HepG2 (cell line): ENCODE measurements around the gene MYCBP2. TPM values are rescaled to one million over a fixed set of nuclear protein-coding genes. Genes with fewer than 3 reads are reported as not detected.

ENCODE experiments used
- AGO2 ChIP-seq: fragments of 200-400 bp; formaldehyde crosslinking; optimal IDR thresholded peaks from 2 replicates; pipeline ENCODE3; 2017; ENCODE audit warnings: mild to moderate bottlenecking, low read depth, low read length, moderate library complexity
- EZH2 ChIP-seq: conservative IDR thresholded peaks from 2 replicates; pipeline ENCODE4 v1.6.1; 2012; ENCODE audit warnings: mild to moderate bottlenecking, low read depth, low read length, moderate library complexity
- HOXD1 ChIP-seq: sonication (generic); formaldehyde crosslinking; IDR thresholded peaks from 2 replicates; pipeline ENCODE4 v1.5.0; 2020; ENCODE audit warnings: missing genetic modification reagents
- JUN ChIP-seq: sonication (generic); formaldehyde crosslinking; IDR thresholded peaks from 2 replicates; pipeline ENCODE4 v1.4.0; 2020; ENCODE audit warnings: mild to moderate bottlenecking, missing genetic modification reagents
- KLF6 ChIP-seq: IDR thresholded peaks from 2 replicates; pipeline ENCODE4 v1.8.0; 2016; ENCODE audit warnings: missing biosample characterization, missing genetic modification reagents
- MBD4 ChIP-seq: IDR thresholded peaks from 2 replicates; pipeline ENCODE4 v1.6.1; 2012; ENCODE audit warnings: low read length, inconsistent platforms, borderline replicate concordance
- MXD4 ChIP-seq: IDR thresholded peaks from 2 replicates; pipeline ENCODE4 v1.6.1; 2016; ENCODE audit warnings: mild to moderate bottlenecking, missing biosample characterization, missing genetic modification reagents
- NAIF1 ChIP-seq: sonication (generic); formaldehyde crosslinking; IDR thresholded peaks from 2 replicates; pipeline ENCODE4 v1.5.0; 2020; ENCODE audit warnings: mild to moderate bottlenecking, missing genetic modification reagents, borderline replicate concordance
- NFYC ChIP-seq: IDR thresholded peaks from 2 replicates; pipeline ENCODE4 v1.6.1; 2016; ENCODE audit warnings: missing genetic modification reagents, missing compliant biosample characterization
- RORA ChIP-seq: sonication (generic); formaldehyde crosslinking; IDR thresholded peaks from 2 replicates; pipeline ENCODE4 v1.5.0; 2020; ENCODE audit warnings: mild to moderate bottlenecking, missing genetic modification reagents, moderate library complexity
- RXRA ChIP-seq: sonication (generic); formaldehyde crosslinking; IDR thresholded peaks from 2 replicates; pipeline ENCODE4 v1.5.1; 2020; ENCODE audit warnings: missing genetic modification reagents
- SALL1 ChIP-seq: sonication (generic); formaldehyde crosslinking; IDR thresholded peaks from 2 replicates; pipeline ENCODE4 v1.8.0; 2022; ENCODE audit warnings: mild to moderate bottlenecking, missing genetic modification reagents
- TBP ChIP-seq: sonication (generic); formaldehyde crosslinking; IDR thresholded peaks from 2 replicates; pipeline ENCODE4 v1.5.0; 2020; ENCODE audit warnings: missing genetic modification reagents
- ZFAT ChIP-seq: sonication (generic); formaldehyde crosslinking; conservative IDR thresholded peaks from 2 replicates; pipeline ENCODE4 v1.8.1; 2023; ENCODE audit warnings: missing genetic modification reagents, inconsistent platforms
- ZNF207 ChIP-seq: fragments of 450-650 bp; IDR thresholded peaks from 2 replicates; pipeline ENCODE4 v1.6.1; 2016; ENCODE audit warnings: antibody characterized with exemption, borderline replicate concordance
- ZNF569 ChIP-seq: sonication (generic); formaldehyde crosslinking; IDR thresholded peaks from 2 replicates; pipeline ENCODE4 v1.5.0; 2020; ENCODE audit warnings: mild to moderate bottlenecking, missing genetic modification reagents, moderate library complexity, borderline replicate concordance
- ZNF678 ChIP-seq: sonication (generic); formaldehyde crosslinking; IDR thresholded peaks from 2 replicates; pipeline ENCODE4 v1.4.0; 2020; ENCODE audit warnings: mild to moderate bottlenecking, missing genetic modification reagents
- ZNF850 ChIP-seq: sonication (generic); formaldehyde crosslinking; conservative IDR thresholded peaks from 2 replicates; pipeline ENCODE4 v1.9.0; 2021; ENCODE audit warnings: mild to moderate bottlenecking, missing genetic modification reagents
- polyA plus RNA-seq, 8 experiments: library from polyadenylated mRNA; depleted of rRNA in 3 of 8; stranded (reverse) in 7 of 8; unstranded in 1 of 8; fragments of >200 nt; fragmentation: Illumina TruSeq in 4 of 8; extraction: Trizol in 4 of 8; gene quantifications; 2 replicates each; pipeline versions ENCODE4 v1.2.1 to v1.2.3, GENCODE V29; 2011 to 2016; ENCODE audit warnings: low read depth in 4 of 8, missing spikeins in 1 of 8, mixed read lengths in 1 of 8; ENCODE audit not compliant: insufficient read depth in 1 of 8
- total RNA-seq, 5 experiments: library from RNA; depleted of rRNA; stranded (reverse); fragments of >200 nt; fragmentation: Illumina TruSeq; extraction: Trizol; gene quantifications; 2 replicates each; pipeline ENCODE4 v1.2.3, GENCODE V29; 2016; ENCODE audit warnings: low read depth in 1 of 5
- TF ChIP-seq, protein P1 (sequence below): sonication (generic); formaldehyde crosslinking; IDR thresholded peaks from 2 replicates; pipeline ENCODE4 v1.4.0; 2020; ENCODE audit warnings: missing genetic modification reagents
- TF ChIP-seq, protein P2 (sequence below): fragments of 450-650 bp; IDR thresholded peaks from 2 replicates; pipeline ENCODE4 v1.6.1; 2017; ENCODE audit warnings: mild to moderate bottlenecking
- TF ChIP-seq, protein P3 (sequence below): IDR thresholded peaks from 2 replicates; pipeline ENCODE4 v1.6.1; 2016

The MYCBP2 gene
- total and polyA plus RNA-seq, 2 of the 13 experiments (the other 11 are each of a cell fraction or from before 2014, with no cell fraction given): 16.3 to 35.3 TPM

DNA sequence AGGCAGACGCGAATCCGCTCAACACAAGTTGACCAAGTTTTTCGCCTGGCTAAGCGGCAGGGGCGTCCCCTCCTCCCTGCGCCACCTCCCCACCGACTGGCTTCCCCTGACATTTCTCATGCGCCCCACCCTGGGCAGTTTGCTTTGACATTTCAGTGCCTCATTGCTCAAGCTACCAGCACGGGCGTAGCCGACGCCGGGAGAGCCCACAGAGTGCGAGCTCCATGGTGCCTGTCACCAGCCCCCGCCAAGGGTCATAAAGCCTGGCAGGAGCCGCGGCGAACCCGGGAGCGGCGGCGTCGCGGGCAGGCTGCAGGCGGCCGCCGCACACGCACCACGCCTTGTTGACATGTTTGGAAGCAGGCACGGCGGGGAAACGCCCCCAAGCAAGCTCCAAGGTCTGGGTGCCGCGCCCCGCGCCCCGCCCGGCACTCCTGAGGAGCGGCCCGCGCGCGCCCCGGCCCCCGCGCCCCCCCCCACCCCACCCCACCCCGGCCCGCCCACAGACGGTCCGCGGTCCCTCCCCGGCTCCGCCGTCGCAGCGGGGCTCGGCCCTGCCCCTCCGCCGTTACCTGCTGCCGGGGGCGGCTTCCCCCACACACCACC lies 300.5 kb downstream of the MYCBP2 start (continued):
- TF ChIP-seq ZNF207: no peak
- 0 out of 2 replicates have a peak, but pooled peaks have one; percentile 35 for TF ChIP-seq HOXD1
- TF ChIP-seq, protein P1, sequence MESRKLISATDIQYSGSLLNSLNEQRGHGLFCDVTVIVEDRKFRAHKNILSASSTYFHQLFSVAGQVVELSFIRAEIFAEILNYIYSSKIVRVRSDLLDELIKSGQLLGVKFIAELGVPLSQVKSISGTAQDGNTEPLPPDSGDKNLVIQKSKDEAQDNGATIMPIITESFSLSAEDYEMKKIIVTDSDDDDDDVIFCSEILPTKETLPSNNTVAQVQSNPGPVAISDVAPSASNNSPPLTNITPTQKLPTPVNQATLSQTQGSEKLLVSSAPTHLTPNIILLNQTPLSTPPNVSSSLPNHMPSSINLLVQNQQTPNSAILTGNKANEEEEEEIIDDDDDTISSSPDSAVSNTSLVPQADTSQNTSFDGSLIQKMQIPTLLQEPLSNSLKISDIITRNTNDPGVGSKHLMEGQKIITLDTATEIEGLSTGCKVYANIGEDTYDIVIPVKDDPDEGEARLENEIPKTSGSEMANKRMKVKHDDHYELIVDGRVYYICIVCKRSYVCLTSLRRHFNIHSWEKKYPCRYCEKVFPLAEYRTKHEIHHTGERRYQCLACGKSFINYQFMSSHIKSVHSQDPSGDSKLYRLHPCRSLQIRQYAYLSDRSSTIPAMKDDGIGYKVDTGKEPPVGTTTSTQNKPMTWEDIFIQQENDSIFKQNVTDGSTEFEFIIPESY (CRISPR knock-in tag): no peak
- no peak for TF ChIP-seq EZH2
- TF ChIP-seq ZNF569 (CRISPR knock-in tag): no peak
- TF ChIP-seq MXD4 (CRISPR knock-in tag): peak; percentile 42; the same call in 1 of the 2 replicates
- TF ChIP-seq SALL1 (CRISPR knock-in tag): no peak; the same call in none of the 2 replicates
- TF ChIP-seq AGO2: peak; percentile 51
- TF ChIP-seq RORA (CRISPR knock-in tag): no peak
- TF ChIP-seq ZNF850 (CRISPR knock-in tag): no peak
- no peak for TF ChIP-seq ZFAT
- no peak for TF ChIP-seq JUN
- peak; percentile 19; the same call in 1 of the 2 replicates for TF ChIP-seq RXRA (CRISPR knock-in tag)
- TF ChIP-seq NFYC: no peak
- no peak for TF ChIP-seq MBD4
- TF ChIP-seq NAIF1 (CRISPR knock-in tag): no peak
- TF ChIP-seq, protein P2, sequence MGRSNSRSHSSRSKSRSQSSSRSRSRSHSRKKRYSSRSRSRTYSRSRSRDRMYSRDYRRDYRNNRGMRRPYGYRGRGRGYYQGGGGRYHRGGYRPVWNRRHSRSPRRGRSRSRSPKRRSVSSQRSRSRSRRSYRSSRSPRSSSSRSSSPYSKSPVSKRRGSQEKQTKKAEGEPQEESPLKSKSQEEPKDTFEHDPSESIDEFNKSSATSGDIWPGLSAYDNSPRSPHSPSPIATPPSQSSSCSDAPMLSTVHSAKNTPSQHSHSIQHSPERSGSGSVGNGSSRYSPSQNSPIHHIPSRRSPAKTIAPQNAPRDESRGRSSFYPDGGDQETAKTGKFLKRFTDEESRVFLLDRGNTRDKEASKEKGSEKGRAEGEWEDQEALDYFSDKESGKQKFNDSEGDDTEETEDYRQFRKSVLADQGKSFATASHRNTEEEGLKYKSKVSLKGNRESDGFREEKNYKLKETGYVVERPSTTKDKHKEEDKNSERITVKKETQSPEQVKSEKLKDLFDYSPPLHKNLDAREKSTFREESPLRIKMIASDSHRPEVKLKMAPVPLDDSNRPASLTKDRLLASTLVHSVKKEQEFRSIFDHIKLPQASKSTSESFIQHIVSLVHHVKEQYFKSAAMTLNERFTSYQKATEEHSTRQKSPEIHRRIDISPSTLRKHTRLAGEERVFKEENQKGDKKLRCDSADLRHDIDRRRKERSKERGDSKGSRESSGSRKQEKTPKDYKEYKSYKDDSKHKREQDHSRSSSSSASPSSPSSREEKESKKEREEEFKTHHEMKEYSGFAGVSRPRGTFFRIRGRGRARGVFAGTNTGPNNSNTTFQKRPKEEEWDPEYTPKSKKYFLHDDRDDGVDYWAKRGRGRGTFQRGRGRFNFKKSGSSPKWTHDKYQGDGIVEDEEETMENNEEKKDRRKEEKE: no peak
- no peak for TF ChIP-seq KLF6 (CRISPR knock-in tag)
- no peak for TF ChIP-seq ZNF678 (CRISPR knock-in tag)
- no peak for TF ChIP-seq TBP (CRISPR knock-in tag)
- TF ChIP-seq, protein P3, sequence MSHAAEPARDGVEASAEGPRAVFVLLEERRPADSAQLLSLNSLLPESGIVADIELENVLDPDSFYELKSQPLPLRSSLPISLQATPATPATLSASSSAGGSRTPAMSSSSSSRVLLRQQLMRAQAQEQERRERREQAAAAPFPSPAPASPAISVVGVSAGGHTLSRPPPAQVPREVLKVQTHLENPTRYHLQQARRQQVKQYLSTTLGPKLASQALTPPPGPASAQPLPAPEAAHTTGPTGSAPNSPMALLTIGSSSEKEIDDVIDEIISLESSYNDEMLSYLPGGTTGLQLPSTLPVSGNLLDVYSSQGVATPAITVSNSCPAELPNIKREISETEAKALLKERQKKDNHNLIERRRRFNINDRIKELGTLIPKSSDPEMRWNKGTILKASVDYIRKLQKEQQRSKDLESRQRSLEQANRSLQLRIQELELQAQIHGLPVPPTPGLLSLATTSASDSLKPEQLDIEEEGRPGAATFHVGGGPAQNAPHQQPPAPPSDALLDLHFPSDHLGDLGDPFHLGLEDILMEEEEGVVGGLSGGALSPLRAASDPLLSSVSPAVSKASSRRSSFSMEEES (CRISPR knock-in tag): no peak
